Measurements from ENCODE around the gene NUP214.
A peak's percentile ranks its signal among the peaks of the same experiment; 100 is the strongest.
"Not testable (repeated sequence)": the region's sequence is repeated elsewhere in the genome, so short reads cannot be mapped to it uniquely, and the experiment has no call there.

Gene NUP214

DNA sequence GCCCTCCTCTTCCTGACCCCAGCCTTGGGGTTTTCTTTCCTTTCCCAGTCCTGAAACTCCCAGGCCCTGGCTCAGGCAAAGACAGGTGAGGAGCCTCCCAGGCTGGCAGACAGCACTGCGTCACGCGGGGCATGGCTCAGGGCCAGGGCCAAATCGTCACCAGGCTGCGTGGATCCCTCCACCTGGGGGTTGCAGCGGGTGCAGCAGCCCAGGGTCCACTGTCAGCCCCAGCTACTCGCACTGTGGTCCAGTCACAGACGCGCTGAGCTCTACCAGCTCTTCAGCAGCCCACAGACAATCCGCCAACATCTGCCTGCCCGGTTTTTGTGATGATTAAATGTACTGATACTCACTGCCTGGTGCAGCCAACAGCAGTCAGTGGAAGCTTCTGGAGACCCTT lies 138.8 kb downstream of the NUP214 start:
- peak; percentile 38 for DNase-seq

DNA sequence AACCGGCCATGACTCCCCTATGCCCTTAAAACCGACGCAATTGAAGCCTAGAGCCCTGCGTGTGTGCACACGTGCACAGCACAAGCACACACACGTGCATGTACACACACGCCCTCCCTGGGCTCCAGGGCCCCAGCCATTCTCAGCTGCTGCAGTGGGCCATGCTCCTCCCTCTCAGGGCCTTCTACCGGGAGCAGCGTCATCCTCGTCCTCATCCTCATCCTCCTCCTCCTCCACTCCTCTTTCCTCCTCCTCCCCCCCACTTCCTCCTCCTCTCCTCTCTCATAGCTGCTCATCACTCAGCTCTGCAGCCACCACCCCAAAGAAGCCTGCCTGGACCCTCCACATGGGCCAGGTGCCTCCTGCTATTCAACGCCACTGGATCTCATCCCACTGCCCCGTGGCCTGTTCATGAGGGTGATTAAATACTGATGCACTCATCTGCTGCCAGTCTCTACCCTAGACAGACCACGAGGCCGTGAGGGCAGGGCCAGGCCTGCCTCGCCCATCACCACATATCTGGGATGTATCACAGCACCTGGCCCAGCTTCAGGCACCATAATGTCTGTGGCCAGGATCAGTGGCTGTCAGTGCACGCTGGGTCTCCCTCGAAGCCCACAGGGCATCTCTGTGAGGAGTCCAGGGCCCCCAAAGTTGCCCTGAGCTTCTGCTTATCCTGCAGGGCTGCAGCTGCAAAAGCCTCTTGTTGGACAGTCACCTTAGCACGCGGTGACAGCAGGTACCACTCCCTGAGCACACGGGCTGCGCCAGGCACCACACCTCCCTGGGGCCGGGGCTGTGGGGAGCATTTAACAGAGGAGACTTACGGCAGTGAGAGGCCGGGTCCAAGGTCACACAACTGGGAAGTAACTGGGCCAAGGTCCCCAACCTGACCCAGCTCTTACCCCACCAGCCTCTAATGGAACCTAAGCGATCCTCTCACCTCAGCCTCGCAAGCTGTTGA lies 141.2 kb downstream of the NUP214 start:
- peak; percentile 43 for DNase-seq

- peak; percentile 65 for DNase-seq
Observed at GRCh38 chr9:131270171-131271015, 145.0 kb downstream of the NUP214 start.

GRCh38 chr9:131271016-131271273 lies 145.6 kb downstream of the NUP214 start:
- not testable (repeated sequence) for DNase-seq

- DNase-seq: no peak
Observed at GRCh38 chr9:131271506-131271931, 146.1 kb downstream of the NUP214 start.

DNA sequence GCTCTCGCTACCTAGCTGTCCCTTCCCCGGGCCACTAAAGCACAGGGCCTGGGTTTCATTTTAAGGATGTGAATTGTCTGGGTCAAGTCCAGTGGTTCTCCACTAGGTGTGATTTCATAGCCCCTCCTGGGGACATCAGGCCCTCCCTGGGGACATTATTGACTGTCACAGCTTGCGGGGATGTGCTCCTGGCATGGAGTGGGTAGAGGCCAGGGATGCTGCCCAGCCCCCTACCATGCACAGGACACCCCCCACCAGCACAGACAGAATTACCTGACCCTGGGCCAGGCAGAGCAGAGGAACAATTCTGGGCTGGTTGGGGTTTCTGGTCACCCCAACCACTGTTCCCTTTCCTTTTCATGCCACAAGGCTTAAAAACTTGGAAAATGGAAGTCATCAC lies 146.8 kb downstream of the NUP214 start:
- DNase-seq: no peak

DNA sequence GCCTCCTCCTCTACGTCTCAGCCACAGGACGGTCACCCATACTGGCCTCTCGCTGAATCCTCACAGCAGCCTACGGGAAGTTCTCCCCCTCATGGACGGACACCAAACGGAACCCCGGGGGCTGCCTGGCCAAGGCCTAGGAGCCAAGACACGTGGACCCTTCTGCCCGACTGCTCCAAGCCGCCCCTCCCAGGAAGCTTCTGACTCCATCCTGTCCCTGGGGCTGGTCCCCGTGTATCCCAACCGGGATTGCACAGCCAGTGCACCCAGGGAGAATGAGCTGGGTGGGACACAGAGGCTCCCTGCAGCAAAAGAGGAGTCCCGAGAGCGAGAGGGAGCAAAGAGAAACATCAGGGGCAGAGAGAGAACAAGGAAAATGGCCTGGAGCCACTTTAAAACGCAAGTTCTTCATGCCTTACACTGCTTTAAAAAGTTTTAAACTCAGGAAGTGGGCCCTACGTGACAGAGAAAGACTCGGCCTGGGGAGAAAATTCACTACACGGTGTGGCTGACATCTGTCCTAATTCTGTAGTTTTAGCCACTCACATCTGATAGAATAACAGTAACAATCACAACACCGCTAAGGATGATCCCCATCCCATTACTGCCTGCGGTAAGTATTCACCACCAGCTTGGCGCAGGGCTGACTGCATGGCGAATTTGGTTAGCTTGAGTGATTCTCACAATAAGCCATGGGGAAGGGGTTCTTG lies 147.9 kb downstream of the NUP214 start:
- DNase-seq: no peak

GRCh38 chr9:131273856-131274673 lies 148.7 kb downstream of the NUP214 start:
- DNase-seq: no peak

GRCh38 chr9:131274674-131275331 lies 149.4 kb downstream of the NUP214 start:
- no peak for DNase-seq

GRCh38 chr9:131275332-131276093 lies 150.1 kb downstream of the NUP214 start:
- no peak for DNase-seq

DNA sequence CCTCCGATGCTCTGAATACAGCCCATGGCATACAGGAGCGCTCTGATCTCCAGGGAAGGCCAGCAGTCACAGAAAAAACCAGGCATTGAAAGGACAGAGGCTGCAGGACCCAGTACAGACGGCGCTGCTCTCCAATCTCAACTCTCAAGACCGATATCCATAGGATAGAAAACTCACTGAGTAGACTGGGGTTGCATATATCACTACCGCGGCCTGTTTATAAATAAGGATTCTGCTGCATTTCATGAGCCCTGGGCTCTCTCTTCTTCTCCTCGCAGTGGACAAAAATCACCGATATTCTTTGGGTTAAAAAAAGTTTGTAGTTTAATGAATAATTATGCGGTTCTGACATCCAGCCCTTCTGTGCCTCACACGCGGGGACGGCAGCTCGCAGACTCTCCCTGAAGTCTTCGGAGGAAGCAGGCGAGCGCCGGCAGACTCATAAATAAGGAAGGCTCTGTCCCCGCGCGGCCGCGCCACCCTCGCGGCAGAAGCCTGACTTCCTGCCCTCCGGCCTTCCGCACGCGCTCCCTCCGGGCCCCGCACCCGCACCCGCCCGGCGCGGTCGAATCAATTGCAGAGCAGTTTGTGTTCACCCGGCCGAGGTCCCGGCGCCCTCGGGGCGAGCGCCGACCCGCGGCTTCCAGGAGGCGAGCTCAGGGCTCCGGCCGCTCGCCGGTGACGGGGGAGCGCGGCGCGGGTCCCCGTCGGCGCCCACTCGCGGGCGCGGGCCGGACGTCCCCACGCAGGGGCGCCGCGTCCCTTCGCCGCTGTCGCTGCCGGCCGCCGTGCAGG lies 150.9 kb downstream of the NUP214 start, which contains the start of gene FAM78A:
TSS of gene FAM78A (minus strand) at position 417 of the 795 bp plus-strand sequence. CDS start at position 86, 331 bp downstream.
- DNase-seq: peak; percentile 39

- DNase-seq: peak; percentile 54
Observed at GRCh38 chr9:131276891-131277286, 151.5 kb downstream of the NUP214 start.

- DNase-seq: no peak
Observed at GRCh38 chr9:131277287-131277909, 152.0 kb downstream of the NUP214 start.

GRCh38 chr9:131277910-131278701 lies 152.7 kb downstream of the NUP214 start:
- DNase-seq: peak; percentile 81

GRCh38 chr9:131278702-131279111 lies 153.3 kb downstream of the NUP214 start:
- peak; percentile 48 for DNase-seq

- no peak for DNase-seq
Observed at GRCh38 chr9:131279196-131279862, 153.9 kb downstream of the NUP214 start.

DNA sequence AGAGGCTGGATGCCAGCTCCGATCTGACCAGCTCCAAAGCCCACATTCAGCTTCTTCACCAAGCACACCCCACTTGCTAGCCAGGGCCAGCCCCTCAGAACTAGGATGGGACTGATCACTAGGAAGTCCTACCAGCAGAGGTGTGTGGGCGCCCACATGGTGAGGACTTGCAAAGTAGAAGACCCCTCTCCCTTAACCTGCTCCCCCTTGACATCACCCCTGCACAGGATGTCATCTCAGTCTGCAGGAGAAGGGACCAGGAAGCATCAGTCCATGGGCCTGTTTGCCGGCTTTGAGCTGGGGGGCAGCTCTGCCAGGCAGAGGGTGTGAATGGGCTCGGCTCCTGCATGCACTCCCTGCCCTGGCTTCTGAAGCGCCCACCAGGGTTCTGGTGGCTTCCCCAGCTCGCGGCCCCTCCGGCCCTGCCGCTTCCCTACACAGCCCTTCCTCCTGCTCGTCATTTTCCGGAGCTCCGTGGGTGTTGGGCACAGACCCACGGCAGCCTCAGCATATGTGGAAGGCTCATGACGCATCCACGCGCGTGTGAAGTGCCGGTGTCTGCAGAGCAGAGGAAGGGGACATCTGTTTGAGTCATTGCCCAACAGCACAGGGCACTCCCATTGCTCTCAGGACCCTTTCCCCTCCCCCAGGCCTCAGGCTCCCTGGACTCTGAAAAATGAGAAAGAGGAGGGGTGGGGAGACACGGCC lies 154.6 kb downstream of the NUP214 start:
- no peak for DNase-seq

Data from CD4-positive, alpha-beta T cell treated with Interleukin-21 for 1 hour (primary cell).